Measurements from ENCODE around the gene BARD1.
"Not testable (repeated sequence)": the region's sequence is repeated elsewhere in the genome, so short reads cannot be mapped to it uniquely, and the experiment has no call there.

Gene BARD1

DNA sequence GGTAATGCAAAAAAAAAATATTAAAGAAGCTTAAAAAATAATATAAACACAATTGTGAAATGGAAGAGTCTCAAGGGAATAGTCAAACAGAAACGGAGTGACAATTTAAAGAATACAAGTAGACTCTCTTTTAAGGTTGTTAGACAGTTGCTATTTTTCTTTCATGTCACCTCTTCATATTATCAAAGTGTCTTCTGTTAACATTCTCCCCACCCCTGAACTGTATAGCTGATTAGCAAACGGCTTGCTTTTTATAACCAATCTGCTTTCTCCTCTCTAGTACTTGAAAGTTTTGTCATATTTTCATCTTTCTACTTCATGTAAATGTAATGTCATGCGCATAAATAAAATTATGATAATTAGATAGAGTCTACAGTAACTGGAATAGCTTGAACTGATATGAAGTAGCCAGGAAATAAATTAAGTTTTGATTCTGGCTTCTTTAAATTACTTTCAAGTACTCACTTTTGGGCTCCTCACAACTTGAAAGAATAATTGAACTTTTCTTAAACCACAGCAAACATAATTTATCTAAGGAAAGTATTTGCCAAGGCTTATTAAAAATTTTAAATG, 37.0 kb downstream of the BARD1 start:
- DNase-seq (ENCODE audit: low read depth in 3 of 3, low spot score in 1 of 3) = no peak

DNA sequence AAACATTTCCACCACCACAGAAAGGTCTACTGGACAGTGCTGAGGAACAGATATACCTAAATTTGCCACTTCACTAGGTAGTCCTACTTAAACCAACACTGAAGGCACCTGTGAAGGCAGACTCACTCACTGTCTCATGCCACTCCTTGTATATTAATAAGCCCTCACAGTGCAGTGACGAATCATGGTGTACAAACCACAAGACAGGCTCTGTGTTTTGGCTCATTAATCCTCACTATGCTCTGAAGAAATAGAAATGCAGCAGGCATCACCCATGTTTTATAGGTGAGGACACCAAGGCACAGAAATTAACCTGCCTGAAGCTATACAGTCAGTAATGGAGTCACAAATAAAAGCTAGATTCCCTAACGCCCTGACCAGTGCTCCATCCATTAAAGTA, 44.3 kb downstream of the BARD1 start:
- DNase-seq (ENCODE audit: low read depth in 3 of 3, low spot score in 1 of 3) = no peak

GRCh38 chr2:214753455-214753854, 56.0 kb downstream of the BARD1 start:
- DNase-seq (ENCODE audit: low read depth in 3 of 3, low spot score in 1 of 3) = no peak

- DNase-seq (ENCODE audit: low read depth in 3 of 3, low spot score in 1 of 3) = no peak
Measured at GRCh38 chr2:214750529-214750928, 59.0 kb downstream of the BARD1 start.

GRCh38 chr2:214747992-214748391, 61.5 kb downstream of the BARD1 start:
- no peak for DNase-seq (ENCODE audit: low read depth in 3 of 3, low spot score in 1 of 3)

DNA sequence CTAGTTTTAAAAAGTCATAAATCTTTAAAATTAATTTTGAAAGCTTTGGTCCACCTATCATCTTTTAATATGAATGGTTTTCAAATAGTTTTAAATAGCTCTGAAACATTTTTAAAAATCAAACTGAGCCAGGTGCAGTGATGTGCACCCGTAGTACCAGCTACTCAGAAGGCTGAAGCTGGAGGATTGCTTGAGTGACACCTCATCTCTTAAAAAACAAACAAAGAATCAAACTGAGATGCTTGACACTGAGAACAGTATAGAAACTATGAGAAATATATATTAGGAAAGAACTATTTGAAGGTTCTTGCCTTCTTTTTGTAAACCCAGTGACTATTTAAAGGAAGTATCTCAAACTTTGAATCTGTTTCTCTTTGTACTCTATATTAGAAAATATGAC, 67.4 kb downstream of the BARD1 start:
- DNase-seq (ENCODE audit: low read depth in 3 of 3, low spot score in 1 of 3) = no peak

DNA sequence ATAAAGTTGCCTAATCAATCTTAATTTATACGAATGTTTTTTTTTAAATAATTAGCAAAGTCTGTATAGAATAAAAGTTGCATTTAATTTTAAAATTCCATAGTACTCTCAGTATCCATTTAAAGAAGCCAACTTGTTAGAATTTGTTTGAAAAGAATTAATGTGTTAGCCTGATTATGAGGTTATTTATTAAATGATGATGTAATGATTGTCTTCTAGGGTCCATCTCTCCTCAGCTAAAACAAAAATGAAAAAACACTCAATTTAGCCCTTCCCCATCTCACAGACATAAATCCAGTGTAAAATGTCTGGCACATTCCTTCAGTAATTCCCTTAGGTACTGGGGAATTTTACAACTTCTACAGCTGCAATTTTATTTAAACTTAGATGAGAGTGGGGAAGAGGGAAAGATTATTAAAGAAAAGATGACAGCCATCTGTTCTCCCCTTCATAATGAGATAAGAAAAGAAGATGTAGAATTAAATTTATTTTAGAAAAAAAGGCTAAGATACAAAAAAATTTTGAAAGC, 68.6 kb downstream of the BARD1 start:
- no peak for DNase-seq (ENCODE audit: low read depth in 3 of 3, low spot score in 1 of 3)

GRCh38 chr2:214737188-214737587, 72.3 kb downstream of the BARD1 start:
- DNase-seq (ENCODE audit: low read depth in 3 of 3, low spot score in 1 of 3) = no peak

- no peak for DNase-seq (ENCODE audit: low read depth in 3 of 3, low spot score in 1 of 3)
Measured at GRCh38 chr2:214730800-214731407, 78.6 kb downstream of the BARD1 start.

- no peak for DNase-seq (ENCODE audit: low read depth in 3 of 3, low spot score in 1 of 3)
Measured at GRCh38 chr2:214730248-214730647, 79.2 kb downstream of the BARD1 start.

DNA sequence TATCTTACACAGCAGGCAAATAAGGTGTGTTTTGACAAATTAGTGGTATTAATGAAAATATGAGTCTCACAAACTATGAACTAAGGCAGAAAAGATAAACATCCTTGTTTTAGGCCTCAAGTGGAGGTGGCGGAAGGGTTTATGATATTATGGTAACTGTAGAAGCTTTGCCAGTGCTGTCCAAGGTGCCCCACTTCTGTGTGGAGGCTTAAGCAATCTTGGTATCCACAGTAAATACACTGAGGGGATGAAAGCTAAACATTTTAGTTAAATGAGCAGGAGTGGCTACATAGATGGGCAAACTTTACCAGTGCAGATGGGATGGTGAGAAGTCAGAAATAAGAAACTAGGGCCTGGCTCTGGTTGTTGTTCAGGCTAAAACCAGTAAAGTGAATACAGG, 84.7 kb downstream of the BARD1 start:
- no peak for DNase-seq (ENCODE audit: low read depth in 3 of 3, low spot score in 1 of 3)

- not testable (repeated sequence) for DNase-seq (ENCODE audit: low read depth in 3 of 3, low spot score in 1 of 3)
Measured at GRCh38 chr2:214717837-214718236, 91.6 kb downstream of the BARD1 start.

DNA sequence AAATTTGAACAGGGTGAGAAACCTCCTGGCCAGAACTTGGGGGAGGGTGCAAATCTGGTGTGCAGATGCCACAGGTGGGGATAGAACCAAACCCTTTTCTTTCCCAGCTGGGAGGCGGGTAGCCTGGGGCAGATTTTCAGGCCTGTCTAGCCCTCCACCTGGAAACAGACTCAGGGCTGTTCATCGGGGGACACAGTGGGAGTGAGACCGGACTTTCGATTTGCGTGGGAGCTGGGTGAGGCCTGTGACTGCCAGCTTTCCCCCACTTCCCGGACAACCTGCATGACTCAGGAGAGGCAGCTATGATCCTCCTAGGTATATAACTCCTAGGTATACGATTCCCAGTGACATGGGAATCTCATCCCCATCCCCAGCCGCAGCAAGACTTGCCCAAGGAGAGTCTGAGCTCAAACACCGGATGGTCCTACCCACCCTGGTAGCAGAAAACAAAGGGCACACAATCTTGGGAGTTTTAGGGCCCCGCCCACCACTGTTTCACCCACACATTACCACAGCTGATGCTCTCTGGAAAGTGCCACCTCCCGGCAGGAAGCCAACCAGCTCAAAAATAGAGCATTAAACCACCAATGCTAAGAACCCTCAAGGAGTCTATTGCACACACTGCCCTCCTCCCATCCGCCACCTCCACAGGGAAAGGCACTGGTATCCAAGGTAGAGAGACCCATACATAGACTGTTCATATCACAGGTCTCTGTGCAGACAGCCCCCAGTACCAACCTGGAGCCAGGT, 92.5 kb downstream of the BARD1 start:
- no peak for DNase-seq (ENCODE audit: low read depth in 3 of 3, low spot score in 1 of 3)

DNA sequence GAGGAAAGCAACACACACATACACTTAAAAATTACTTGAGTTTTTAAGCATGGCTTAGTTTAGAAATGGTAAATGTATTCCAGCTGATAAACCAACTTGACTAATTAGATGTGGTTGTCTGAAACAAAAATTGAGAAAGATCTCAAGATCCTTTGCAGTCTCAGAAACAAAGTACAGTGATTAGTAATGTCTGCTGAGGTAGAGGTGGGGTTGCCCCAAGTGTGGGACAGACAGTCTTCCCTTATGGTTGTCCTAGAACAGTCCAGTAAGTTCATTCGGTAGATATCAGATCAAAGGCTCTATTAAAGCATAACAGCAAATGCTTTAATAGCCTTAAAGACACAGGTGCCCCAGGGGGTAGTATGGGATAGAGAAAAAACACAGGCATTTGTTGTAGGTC, 94.5 kb downstream of the BARD1 start:
- DNase-seq (ENCODE audit: low read depth in 3 of 3, low spot score in 1 of 3) = no peak

DNA sequence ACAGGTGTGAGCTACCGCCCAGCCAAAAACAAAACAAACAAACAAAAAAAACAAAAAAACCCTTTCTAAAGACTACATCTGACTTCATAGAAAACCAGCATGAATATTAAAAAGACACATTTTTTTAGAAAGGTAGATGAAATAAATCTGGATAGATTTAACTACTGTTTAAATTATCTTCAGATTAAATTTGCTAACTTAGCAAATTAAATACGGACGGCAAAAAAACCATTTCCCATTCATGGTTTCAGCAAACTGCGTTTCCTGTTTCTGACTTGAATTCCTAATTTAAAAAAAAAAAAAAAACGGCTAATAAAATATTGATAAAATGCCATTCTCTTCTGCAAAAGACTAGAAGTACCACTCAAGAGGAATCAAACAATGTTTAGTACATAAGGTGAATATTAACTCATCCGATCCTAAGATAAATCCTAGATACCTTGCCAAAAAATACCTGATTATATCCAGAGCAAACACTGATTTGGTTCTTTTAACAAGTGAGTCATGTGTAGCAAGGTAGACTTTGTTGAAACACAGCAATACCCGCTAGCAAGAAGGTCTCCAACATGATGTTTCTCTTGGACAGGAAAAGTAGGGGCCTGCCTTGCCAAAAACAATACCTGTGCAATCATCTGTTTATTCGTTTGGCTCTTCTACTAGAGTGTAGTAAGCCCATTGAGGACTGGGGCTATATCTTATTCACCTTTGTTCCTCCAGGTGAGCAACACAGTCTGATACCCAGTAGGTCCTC, 96.2 kb downstream of the BARD1 start:
- DNase-seq (ENCODE audit: low read depth in 3 of 3, low spot score in 1 of 3) = no peak

DNA sequence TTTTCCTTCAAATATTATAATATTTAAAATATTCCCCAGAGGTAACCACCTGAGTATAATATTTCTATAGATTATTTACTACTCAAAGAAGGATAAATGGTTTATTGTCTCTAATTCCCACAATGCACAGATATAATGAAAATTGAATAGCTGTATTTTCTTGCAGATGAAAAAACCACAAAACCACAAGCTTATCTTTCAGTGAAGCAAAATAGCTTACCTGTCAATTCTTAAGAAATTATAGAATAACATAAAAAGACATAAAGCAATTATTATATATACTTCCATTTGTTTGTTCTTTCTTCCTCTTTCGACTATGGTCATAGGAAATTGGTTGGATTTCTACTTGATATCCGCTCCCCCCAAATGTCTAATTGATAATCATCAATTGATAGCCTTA, 98.8 kb downstream of the BARD1 start:
- no peak for DNase-seq (ENCODE audit: low read depth in 3 of 3, low spot score in 1 of 3)

- DNase-seq (ENCODE audit: low read depth in 3 of 3, low spot score in 1 of 3) = no peak
Measured at GRCh38 chr2:214706986-214707385, 102.5 kb downstream of the BARD1 start.

- no peak for DNase-seq (ENCODE audit: low read depth in 3 of 3, low spot score in 1 of 3)
Measured at GRCh38 chr2:214699236-214699635, 110.2 kb downstream of the BARD1 start.

GRCh38 chr2:214696681-214697080, 112.8 kb downstream of the BARD1 start:
- DNase-seq (ENCODE audit: low read depth in 3 of 3, low spot score in 1 of 3) = no peak

GRCh38 chr2:214695789-214696188, 113.7 kb downstream of the BARD1 start:
- DNase-seq (ENCODE audit: low read depth in 3 of 3, low spot score in 1 of 3) = no peak

DNA sequence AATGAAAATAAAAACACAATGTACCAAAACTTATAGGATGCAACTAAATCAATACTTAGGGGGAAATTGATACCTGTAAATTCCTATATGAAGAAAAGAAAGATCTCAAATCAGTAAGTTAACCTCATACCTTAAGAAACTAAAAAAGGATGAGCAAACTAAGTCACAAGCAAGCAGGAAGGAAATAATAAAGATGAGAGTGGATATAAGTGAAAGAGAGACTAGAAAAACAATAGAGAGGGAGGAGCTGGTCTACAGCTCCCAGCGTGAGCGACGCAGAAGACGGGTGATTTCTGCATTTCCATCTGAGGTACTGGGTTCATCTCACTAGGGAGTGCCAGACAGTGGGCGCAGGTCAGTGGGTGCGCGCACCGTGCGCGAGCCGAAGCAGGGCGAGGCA, 125.9 kb downstream of the BARD1 start:
- DNase-seq (ENCODE audit: low read depth in 3 of 3, low spot score in 1 of 3) = not testable (repeated sequence)

DNA sequence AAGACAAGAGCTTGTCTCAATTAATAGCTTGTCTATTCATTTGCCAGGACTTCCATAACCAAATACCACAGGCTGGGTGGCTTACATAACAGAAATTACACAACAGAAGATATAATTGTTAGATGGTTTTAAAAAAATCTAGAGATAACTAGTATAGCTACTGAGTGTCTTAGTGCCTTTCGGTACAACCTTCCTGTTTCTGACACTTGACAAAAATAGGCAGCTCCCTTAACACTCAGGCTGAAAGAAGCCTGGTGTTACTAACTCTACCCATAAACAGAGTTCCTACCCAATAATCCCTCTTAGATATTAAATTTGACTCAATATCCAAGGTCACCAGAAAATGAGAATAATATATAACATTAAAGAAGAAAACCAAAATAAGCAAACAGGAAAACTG, 129.7 kb downstream of the BARD1 start:
- no peak for DNase-seq (ENCODE audit: low read depth in 3 of 3, low spot score in 1 of 3)

All from stimulated activated CD4-positive, alpha-beta T cell treated with anti-CD3 and anti-CD28 coated beads, TNF-alpha, amount 100 ng/mL, for 1 hour (primary cell).